HG02884 (cell line): ENCODE data around the gene SLC2A13.

Experiments used
- ATAC-seq: cut with Tn5 transposase; IDR thresholded peaks from one replicate; pipeline ENCODE4 v1.9.1; 2021; ENCODE audit warnings: mild to moderate bottlenecking, moderate library complexity; ENCODE audit not compliant: unreplicated experiment

Gene SLC2A13

DNA sequence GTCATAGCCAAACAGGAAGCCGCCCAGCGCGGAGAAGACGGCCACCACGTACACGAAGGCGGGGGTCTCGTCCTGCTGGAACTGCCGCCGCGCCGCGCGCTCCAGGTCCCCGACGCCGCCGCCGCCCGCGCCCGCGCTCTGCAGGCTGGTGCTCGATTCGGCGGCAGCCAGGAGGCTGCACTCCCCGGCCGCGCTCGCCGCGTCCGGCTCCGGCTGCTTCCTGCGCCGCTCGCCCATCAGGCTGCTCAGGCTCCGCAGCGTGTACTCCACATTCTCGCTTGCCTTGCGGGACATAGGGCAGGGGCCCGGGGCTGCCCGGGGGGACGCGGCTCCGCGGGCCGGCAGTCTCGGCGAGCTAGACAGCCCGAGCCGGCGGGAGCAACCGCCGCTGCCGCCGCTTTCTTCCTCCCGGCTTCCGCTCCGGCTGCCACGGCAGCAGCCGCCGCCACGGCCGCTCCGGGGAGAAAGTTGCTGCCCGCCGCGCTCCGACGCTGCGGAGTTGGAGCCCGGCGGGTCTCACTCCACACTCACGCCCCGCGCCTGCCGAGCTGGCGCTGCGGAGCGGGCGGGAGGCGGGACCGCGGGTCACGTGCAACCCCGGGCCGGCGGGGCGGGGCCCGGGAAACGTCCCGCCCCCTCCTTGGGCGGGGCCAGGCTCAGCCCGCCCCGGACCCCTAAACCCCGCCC, at the start of gene SLC2A13:
TSS of gene SLC2A13 (minus strand) at position 567 of the 687 bp plus-strand sequence. CDS start at position 294, 273 bp downstream.
- peak; percentile 80 for ATAC-seq

DNA sequence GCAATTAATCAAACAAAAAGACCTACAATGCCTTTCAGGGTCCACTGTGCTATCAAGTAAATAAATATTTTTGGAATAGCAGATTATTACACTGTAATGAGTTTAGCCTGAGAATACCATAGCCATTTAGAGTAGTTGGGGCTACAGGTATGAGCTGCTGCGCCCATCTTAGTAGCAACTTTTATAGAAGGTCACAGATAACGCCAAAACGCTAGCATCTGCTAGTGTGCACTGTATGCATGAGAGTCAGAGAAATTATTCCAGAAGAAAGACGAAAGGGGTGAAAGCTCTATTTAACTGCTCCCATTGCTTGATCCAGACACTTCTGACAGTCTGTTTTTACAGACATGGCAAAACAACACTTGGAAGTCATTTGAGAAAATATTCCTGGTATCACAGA, 48.5 kb upstream of the SLC2A13 start:
- ATAC-seq, result no peak

DNA sequence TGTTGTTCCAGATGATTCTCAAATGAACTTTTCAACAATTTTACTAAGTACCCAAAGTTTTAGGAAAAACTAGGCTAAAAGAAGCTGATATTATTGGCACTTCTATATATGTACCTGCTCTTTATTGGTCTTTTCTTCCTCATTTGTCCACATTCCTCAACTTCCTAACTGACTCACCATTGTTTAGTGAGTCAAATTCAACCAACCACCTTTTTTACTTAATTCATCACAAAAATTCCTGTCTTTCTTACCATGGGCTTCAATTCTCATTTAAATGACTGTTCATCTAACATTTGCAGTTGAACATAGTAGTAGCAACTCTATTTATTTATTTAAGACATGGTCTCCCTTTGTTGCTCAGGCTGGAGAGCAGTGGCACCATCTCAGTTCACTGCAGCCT, 47.6 kb upstream of the SLC2A13 start:
- ATAC-seq, result no peak

DNA sequence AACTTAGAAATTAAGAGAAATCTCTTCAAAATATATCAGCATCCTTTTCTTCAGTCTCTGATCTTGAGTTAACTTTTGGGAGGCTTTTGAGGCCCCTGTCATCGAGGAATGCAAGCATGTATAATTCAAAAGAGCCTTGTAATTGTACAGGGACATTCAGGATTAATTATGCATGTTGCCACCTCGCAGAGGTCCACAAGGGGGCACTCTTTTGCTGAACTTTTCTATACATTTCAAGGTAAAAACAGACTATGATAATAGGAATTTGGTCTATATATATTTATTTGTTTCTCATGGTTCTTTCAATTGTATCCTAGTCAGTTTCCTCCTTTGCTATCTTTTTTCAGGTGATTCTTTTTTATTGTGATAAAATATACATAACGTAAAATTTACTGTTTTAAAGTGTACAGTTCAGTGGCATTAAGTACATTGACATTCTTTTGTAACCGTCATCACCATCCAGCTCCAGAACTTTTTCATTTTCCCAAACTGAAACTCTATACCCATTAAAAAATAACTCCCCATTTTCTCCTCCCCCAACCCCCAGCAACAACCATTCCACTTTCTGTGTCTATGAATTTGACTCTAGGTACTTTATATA, 47.0 kb upstream of the SLC2A13 start:
- ATAC-seq, result peak; percentile 61

DNA sequence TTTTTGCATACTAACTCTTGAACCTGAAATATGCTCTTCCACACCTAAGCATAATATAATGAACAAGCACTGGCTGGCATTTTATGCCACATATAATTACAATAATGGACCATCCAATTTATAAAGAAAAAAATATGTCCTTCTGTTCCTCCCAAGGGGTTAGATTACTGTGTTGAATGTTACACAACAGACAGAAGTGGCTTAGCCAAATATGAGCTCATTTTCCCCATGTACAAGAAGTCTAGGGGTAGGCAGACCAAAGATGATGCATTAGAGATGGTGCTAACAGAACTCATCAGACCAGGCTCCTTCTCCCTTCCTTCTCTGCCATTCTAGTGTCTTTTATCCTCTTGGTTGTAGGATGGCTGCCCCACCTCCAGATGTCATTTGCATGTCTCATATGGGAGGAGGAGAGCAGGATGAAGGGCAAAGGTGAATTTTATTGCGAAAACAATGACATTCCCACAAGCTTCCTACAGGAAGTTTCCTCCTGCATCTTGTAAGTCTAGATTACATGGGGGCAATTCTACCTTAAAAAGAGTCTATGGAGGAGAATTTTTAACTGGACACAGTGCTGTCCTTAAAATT, 43.9 kb upstream of the SLC2A13 start:
- no peak for ATAC-seq

DNA sequence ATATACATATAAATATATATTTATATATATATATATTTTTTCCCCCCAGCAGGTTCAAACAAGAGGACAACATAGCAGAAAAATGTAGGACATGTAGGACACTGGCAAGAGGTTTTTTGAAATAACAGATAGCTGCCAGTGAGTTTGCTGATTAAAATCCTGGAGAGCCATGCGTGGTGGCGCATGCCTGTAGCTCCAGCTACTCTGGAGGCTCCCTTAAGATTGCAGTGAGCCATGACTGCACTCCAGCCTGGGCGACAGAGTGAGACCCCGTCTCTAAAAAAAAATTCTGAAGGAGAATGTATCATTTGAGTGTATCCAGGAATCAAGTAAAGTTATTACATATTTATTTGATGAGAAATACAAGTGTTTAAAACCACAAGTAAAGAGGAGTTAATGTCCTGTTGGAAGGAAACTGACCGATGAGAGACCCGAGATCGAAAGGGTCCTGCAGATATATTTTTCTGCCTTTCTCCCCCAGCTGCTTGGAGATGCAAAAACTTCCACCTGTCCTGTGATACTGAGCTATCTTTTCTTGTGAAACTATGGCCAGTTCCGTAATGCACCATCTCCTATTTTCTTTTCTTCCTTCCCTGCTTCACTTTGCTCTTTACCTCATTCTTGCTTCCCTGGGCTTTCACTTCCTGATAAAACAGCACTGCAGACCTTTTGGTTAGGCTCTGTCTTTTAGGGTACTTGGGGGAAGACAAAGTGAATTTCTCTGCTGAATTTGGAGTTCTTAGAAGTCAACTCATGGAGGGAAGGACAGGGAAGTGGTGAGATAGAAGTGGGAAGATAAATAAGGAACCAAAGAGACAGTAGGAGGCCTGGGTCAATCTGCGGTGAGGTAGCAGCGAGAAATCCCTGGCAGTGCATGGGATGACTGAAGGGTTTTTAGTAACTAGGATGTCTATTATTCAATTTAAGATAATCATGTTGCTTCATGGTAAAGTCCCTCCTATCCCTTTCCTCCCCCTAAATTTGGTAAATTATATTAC, 41.2 kb upstream of the SLC2A13 start:
- no peak for ATAC-seq

DNA sequence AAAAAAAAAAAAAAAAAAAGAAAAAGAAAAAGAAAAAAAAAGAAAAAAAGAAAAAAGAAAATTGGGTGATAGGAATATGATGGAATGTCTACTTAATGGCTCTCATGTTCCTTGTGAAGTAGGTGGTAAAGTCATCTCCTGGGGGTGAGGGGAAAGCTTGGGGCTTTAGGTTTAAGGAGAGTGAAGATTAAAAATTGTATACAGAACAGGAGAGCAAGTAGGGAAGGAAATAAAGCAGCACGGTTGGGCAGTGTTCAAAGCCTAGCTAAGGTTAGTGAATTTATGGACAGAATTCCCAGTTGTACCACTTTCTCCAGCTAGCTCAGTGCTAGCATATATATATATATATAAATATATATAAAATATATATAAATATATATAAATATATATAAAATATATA, 40.0 kb upstream of the SLC2A13 start:
- no peak for ATAC-seq

DNA sequence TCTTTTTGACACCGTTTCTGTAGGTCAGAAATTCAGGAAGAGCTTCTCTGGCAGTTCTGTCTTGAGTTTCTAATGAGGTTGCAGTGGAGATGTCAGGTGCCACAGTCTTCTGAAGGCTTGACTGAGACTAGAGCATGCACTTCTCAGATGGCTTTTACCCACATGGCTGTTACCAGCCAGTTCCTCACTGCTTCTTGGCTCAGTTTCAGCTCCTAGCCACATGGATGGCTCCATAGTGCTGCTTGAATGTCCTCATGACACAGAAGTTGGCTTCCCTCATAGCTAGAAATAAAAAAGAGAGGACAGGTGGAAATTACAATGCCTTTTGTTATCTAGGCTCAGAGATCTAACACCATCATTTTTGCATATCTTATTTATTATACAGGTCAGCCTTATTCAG, 38.1 kb upstream of the SLC2A13 start:
- no peak for ATAC-seq

DNA sequence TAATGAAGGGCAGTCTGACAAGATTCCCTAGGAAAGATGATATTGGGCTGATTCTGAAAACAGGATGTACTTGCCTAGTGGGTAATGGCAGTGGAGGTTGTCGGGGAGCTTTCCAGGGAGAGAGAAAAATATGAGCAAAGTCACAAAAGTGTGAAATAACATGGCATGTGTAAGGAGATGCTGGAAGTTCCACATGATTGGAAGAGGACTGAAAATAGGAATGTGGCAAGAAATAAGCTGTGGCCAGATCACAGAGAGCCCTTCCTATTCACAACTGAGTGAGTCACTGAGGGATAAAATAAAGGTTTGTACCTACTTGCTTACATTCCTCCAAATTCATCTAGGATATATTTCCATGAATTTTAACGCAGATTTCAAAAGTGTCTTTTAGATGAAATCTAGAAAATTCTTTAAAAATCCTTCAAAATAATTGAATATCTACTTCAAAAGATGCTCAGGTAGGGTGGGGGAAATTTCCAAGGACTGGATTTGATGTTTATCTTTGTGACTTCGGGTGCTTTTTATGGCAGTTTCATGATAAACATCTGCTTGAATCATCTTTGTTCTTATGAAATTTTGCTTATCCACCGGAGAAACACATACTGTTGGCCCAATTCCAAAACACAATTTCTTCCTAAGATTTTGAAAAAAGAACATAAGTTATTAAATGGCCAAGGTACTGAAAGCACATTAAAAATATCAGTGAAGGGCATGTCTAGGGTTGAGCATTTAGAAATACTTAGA, 36.3 kb upstream of the SLC2A13 start:
- ATAC-seq, result no peak

DNA sequence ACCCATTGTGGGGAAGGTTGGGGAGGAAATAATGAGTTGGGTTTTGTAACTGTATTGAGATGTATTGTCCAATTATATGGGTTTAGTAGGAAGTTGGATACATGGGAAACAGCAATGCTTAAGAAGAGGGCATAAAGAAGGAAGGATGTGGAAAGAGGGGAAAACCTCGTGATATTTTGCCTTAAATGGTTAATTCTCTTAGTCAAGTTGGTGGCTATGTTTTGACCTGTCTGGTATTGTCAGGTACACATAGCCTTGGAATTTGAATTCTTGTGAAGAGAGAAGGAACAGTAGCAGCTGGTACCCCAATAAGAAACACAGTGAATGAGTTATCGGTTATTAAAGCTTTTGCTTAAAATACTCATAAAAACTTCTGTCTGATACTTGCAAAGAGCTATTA, 32.6 kb upstream of the SLC2A13 start:
- ATAC-seq, result no peak

DNA sequence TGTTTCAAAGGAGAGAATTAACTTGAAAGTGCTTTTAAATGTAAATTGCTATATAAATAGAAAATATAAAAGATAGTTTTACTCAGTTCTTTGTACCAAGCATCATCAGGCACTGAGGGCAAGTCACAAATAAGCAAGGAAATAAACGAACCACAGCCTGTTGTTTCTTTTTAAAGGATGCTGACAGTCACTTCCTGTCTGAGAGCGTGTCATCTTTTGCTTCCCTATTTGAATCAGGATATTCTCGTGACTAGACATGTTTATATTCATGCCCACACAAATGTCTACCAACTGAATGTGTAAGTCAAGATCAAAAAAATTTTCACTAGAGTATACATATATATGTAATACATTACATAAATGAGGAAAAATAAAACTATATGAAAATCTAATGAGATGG, 31.4 kb upstream of the SLC2A13 start:
- peak; percentile 92 for ATAC-seq

DNA sequence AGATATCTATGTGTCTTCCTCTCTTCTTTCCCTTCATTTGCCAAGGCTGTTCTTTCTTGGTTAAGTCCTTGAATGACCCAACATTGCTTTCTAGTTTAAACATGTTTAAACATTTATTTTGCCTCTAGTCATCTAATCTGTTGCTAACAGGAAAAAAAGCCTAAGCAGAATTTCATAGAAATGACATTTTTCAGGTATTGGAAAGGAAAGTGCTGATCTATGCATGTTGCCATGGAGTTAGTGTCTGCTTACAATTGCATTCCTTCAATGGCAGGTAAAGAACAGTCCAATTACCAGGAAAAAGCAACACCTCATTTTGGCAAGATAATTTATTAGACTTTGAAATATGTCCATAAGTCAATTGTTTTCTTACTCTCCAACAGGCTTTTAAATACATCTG, 21.5 kb upstream of the SLC2A13 start:
- ATAC-seq, result no peak

DNA sequence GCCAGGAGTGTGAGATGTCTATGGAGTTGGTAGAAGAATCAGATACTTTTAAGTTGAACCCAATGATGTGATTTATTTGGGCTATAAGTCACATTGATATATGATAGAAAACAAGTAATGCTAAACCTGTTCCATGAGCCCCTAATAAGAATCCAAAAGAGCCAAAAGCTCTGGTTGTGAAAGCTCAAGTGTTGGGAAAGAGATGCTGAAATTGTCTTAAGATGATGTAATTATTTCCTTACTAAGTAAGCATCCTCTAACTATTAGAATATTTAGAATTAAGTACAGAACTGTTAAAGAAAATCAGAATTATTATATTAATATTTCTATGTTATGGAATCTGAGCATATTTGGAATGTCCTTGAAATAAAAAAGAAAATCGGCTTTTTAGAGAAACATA, 17.6 kb upstream of the SLC2A13 start:
- no peak for ATAC-seq

DNA sequence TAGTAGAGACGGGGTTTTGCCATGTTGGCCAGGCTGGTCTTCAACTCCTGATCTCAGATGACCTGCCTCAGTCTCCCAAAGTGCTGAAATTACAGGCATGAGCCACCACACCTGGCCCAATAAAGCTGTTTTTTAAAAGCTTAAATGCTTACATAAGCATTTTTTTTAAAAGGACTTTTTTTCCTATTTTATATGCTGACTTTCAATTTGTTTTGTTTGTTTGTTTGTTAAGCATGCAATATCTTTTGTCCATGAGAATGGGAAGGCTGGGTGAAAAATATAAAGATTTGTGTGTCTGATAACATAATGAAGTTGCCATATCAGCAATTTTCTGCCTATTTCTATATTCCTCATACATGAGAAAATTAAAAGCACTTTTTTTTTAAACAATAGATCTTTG, 17.0 kb upstream of the SLC2A13 start:
- ATAC-seq, result no peak

DNA sequence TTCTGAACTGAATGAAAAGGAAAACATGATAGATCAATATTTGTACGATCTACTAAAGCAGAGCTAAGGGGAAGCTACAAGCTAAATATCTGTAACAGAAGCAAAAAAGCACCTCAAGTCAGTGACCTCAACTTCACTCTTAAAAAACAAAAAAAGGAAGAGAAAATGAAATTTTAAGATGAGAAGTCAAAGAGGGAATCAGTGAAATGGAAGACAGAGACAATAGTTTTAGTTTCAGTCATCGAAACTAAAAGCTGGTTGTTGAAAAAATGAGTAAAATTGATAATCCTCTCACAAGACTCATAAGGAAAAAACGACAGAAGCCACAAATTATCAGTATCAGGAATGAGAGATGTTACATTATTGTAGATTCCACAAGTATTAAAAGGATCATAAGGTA, 11.9 kb upstream of the SLC2A13 start:
- ATAC-seq, result peak; percentile 97

DNA sequence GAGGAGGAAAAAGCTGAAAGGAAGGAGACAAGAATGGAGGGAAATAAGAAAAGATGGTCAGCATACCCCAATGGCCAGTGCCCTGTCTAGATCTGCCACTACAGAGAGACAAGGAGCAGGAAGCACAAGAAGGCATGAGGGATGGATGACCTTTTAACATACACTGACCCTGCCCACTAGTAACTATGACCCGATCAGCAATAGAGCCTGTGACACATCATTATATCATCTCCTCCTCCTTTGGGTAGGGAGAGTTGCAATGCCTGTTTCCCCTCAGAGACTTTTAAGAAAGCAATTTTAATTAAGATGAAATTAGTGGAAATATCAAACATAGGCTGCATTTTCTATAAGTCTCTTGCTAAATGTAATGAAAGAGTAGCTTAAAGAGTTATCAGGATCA, 4.7 kb upstream of the SLC2A13 start:
- ATAC-seq, result no peak

DNA sequence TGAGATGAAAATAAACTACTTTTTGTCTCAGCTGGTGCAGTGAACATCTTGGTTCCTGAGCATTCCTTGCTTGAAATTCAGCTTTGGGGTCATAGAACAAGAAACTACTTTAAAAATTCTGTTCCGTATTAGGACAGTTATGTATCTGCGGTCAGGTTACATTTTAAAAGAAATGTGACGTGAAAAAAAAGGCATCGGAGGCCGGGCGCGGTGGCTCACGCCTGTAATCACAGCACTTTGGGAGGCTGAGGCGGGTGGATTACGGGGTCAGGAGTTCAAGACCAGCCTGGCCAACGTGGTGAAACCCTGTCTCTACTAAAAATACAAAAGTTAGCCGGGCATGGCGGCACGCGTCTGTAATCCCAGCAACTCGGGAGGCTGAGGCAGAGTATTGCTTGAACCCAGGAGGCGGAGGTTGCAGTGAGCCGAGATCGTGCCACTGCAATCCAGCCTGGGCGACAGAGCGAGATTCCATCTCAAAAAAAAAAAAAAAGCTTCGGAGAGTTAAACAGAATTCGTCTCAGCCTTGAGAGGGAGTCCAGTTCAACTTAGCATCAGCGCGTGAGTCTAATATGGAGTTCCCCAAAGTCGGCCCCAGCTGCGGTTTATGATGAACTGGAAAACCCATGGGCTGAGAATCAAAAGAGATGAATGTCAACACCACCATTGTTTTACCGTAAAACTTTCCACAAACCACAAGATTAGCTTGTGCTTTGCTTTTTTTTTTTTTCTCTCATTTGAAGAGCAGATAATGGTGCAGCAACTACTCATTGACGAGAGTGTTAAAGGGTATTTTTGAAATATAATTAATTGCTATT, 2.1 kb upstream of the SLC2A13 start:
- no peak for ATAC-seq

DNA sequence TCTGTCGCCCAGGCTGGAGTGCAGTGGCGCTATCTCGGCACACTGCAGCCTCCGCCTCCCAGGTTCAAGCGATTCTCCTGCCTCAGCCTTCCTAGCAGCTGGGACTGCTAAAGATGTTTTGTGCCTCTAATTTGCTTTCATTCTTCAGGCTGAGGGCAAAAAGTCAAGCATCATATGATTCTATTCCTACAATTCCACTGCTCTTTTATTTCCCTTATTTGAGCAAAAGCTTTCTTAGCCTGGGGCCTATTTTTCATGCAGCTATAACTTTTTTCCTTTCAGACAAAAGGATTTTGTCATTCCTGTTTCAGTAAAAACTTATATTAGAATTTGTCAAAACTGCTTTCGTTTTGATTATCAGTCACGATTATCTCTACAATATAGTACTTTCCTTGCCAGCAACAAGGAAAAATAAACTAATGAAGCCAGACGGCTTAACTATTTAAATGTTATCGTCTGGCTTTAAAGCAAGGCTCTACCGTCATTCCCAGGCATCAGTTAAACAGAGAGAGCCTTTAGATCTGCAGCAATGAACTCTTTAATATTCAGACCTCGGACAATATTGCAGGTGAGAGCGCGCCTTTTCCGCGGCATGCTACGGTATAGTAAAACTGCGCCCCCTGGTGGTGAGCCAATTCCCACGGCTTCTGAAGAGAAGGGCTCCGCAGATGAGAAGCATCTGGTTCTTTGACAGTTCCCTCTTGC, 1.4 kb upstream of the SLC2A13 start:
- no peak for ATAC-seq

DNA sequence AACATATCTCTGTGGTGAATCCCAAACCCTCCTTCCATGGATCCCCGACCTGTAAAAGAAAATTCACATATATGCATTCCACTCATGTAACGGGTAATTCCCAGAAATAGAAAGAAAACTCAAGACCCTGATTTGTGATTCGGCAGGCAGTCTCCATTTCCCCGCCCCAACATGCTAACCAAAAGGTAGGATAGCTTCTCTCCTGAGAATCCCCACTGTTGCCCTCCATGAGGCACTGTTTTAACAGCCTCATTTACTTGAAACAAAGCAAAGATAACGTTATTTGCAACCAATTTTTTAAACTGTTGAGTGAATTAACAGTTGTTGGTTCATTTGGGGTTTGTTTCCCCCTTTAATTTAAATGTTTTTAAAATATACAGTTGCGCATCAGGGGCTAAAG, 774 bp upstream of the SLC2A13 start:
- no peak for ATAC-seq
